Fibroblast of upper back skin (primary cell): ENCODE results near the gene PDLIM4.

Source experiments
- DNase-seq: peaks from one replicate; pipeline ENCODE4 v3.0.0-alpha.2; 2013

The PDLIM4 gene

GRCh38 chr5:132293066-132293991 is 35.8 kb downstream of the PDLIM4 start:
- DNase-seq, result peak; percentile 85

- peak; percentile 95 for DNase-seq
Measured at GRCh38 chr5:132293992-132294727, 36.7 kb downstream of the PDLIM4 start, which contains the start of gene SLC22A4. TSS of gene SLC22A4 (plus strand) at chr5:132294394. CDS start at chr5:132294617, 223 bp downstream.

- peak; percentile 80 for DNase-seq
Measured at GRCh38 chr5:132294728-132295504, 37.4 kb downstream of the PDLIM4 start.

- no peak for DNase-seq
Measured at GRCh38 chr5:132295505-132296411, 38.3 kb downstream of the PDLIM4 start.

GRCh38 chr5:132296412-132297016 is 39.0 kb downstream of the PDLIM4 start:
- no peak for DNase-seq

GRCh38 chr5:132297211-132297940 is 39.9 kb downstream of the PDLIM4 start:
- no peak for DNase-seq

GRCh38 chr5:132298298-132299212 is 41.1 kb downstream of the PDLIM4 start:
- DNase-seq, result no peak

- no peak for DNase-seq
Measured at GRCh38 chr5:132299917-132300316, 42.4 kb downstream of the PDLIM4 start.

- no peak for DNase-seq
Measured at GRCh38 chr5:132300577-132301343, 43.3 kb downstream of the PDLIM4 start.

GRCh38 chr5:132301344-132302271 is 44.1 kb downstream of the PDLIM4 start:
- no peak for DNase-seq

- DNase-seq, result no peak
Measured at GRCh38 chr5:132302413-132302812, 44.9 kb downstream of the PDLIM4 start.

- no peak for DNase-seq
Measured at GRCh38 chr5:132303589-132303988, 46.1 kb downstream of the PDLIM4 start.

GRCh38 chr5:132305420-132305819 is 47.9 kb downstream of the PDLIM4 start:
- no peak for DNase-seq

- DNase-seq, result no peak
Measured at GRCh38 chr5:132308701-132309100, 51.2 kb downstream of the PDLIM4 start.

GRCh38 chr5:132309679-132310078 is 52.2 kb downstream of the PDLIM4 start:
- DNase-seq, result no peak

- DNase-seq, result no peak
Measured at GRCh38 chr5:132310141-132310834, 52.8 kb downstream of the PDLIM4 start.

- peak; percentile 69 for DNase-seq
Measured at GRCh38 chr5:132313366-132313765, 55.9 kb downstream of the PDLIM4 start.
